ENCODE data around the gene ARRDC2. TPM values are rescaled to one million over a fixed set of nuclear protein-coding genes. Genes with fewer than 3 reads are reported as not detected.

The ARRDC2 gene
- total RNA-seq, 5 donors from 2014 or later (not counting 1 experiment from before 2014, with no cell fraction given), result 163 to 195 (median 188) TPM

DNA sequence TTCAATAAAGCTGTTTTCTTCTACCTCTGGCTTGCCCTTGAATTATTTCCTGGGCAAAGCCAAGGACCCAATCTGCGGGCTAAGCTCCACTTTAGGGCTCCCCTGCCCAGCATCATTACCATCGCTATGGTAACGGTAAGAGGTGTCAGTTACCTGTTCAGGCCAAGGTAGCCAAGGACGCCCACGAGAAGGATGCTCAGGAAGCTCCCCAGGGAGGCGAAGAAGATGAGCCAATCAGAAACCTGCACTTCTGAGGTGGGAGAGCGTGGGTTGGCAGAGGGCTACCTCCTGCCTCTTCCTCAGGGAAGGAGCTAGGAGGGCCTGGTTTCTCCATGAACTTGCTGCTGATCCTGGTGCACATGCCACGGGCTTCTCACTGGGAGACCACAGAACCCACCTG lies 54.1 kb downstream of the ARRDC2 start:
- WGBS (ENCODE audit: insufficient coverage), result 88% methylated on average over 7 of the region's 8 CpGs
- Histone ChIP-seq H3K36me3 (ENCODE audit: control insufficient read depth in 2 of 2, extremely low read depth in 1 of 2, insufficient read depth in 1 of 2, low read length in 1 of 2) (peaks cover 9 to 41% of the 10 kb centered on the region in 2 donors), H3K9me3 (no peaks in the 10 kb centered on the region), H3K27ac (ENCODE audit: low read length) (no peak overlapping the region), H3K4me1 (ENCODE audit: control insufficient read depth in 1 of 2, extremely low read depth in 1 of 2, insufficient read depth in 2 of 2, low read length in 2 of 2) (peaks cover 0 to 18% of the 10 kb centered on the region in 2 experiments), H3K4me3 (ENCODE audit: control insufficient read depth in 1 of 2, extremely low read depth in 1 of 2, low read length in 1 of 2) (no peak overlapping the region), H3K27me3 (replicated peaks in 1 of 2; ENCODE audit: control insufficient read depth in 2 of 2, extremely low read depth in 1 of 2, insufficient read depth in 2 of 2, low read length in 1 of 2) (no peaks in the 10 kb centered on the region)
- ChIA-PET CTCF (no interaction called here), POLR2A (interaction anchor here in 1 of 2 donors (0.5 kb wide), 1 partner anchor 38 kb away, joined by 3 read pairs; no protein-coding TSS in a partner anchor)
- no peak for DNase-seq
- Mint-ChIP-seq H3K27me3 (no peaks in the 10 kb centered on the region), H3K27ac (no peak overlapping the region), H3K36me3 (peaks cover 26% of the 10 kb centered on the region), H3K4me3 (no peak overlapping the region), H3K4me1 (peaks cover 11% of the 10 kb centered on the region in 3 donors), H3K9me3 (no peaks in the 10 kb centered on the region)
- ATAC-seq (replicated peaks in 1 of 4), result no peak

DNA sequence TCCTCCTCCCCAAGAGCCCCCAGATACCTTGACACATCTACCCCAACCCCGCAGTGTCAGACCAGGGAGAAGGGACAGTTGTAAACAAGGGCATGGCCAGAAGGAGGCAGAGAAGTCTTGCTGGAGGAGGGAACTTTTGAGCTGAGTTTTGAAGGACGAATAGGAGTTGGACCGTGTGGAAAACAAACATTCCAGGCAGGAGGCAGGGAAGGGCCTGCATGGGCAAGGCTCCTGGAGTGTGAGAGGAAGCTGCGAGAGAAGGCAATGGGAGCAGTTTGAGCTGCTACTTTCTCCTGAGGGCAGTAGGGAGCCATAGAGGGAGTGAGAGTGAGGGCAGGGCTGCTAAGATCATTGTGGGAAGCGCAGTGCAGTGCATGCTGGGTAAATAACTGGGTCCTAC lies 55.5 kb downstream of the ARRDC2 start:
- Mint-ChIP-seq H3K36me3 (peaks cover 26% of the 10 kb centered on the region), H3K27ac (no peak overlapping the region), H3K4me1 (peaks cover 3 to 4% (median 3%) of the 10 kb centered on the region in 3 donors), H3K9me3 (no peaks in the 10 kb centered on the region), H3K4me3 (no peak overlapping the region), H3K27me3 (no peaks in the 10 kb centered on the region)
- 96% methylated on average over 3 of the region's 5 CpGs for WGBS (ENCODE audit: insufficient coverage)
- ChIA-PET CTCF (no interaction called here), POLR2A (no interaction called here)
- Histone ChIP-seq H3K4me1 (ENCODE audit: control insufficient read depth in 1 of 2, extremely low read depth in 1 of 2, insufficient read depth in 2 of 2, low read length in 2 of 2) (peaks cover 0 to 7% of the 10 kb centered on the region in 2 experiments), H3K4me3 (ENCODE audit: control insufficient read depth in 1 of 2, extremely low read depth in 1 of 2, low read length in 1 of 2) (no peak overlapping the region), H3K36me3 (ENCODE audit: control insufficient read depth in 2 of 2, extremely low read depth in 1 of 2, insufficient read depth in 1 of 2, low read length in 1 of 2) (peaks cover 9 to 44% of the 10 kb centered on the region in 2 donors), H3K9me3 (no peaks in the 10 kb centered on the region), H3K27ac (ENCODE audit: low read length) (no peak overlapping the region), H3K27me3 (replicated peaks in 1 of 2; ENCODE audit: control insufficient read depth in 2 of 2, extremely low read depth in 1 of 2, insufficient read depth in 2 of 2, low read length in 1 of 2) (no peaks in the 10 kb centered on the region)
- peak in 2 of 4 experiments; percentile 30 to 33 for ATAC-seq (replicated peaks in 1 of 4)
- DNase-seq, result peak in 13 of 35 experiments; percentile 12 to 55 (median 20)

Other genes with a start within 250 kb of the ARRDC2 start
- 1 to 10 TPM in 1 of 5 donors, under 1 TPM in 4; 0.12 to 1.2 (median 0.79) TPM for gene B3GNT3, start 213.0 kb upstream of the ARRDC2 start, total RNA-seq
- 1 to 10 TPM; 4.3 to 8.9 (median 5.4) TPM for gene INSL3, start 186.7 kb upstream of the ARRDC2 start, total RNA-seq
- 100 to 1,000 TPM; 120 to 224 (median 127) TPM for gene JAK3, start 160.2 kb upstream of the ARRDC2 start, total RNA-seq
- gene RPL18A, start 148.3 kb upstream of the ARRDC2 start, total RNA-seq, result 1,000 to 10,000 TPM; 3,000 to 4,207 (median 4,048) TPM
- gene SLC5A5, start 136.2 kb upstream of the ARRDC2 start, total RNA-seq, result 1 to 10 TPM; 2.1 to 5.7 (median 3.5) TPM
- gene CCDC124, start 75.2 kb upstream of the ARRDC2 start, total RNA-seq, result 10 to 100 TPM; 24.8 to 51.1 (median 41.5) TPM
- gene KCNN1, start 41.1 kb upstream of the ARRDC2 start, total RNA-seq, result not detected
- 10 to 100 TPM; 26.3 to 45.2 (median 39.3) TPM for gene IL12RB1, start 78.8 kb downstream of the ARRDC2 start, total RNA-seq
- gene MAST3, start 89.6 kb downstream of the ARRDC2 start, total RNA-seq, result 10 to 100 TPM; 42.0 to 60.2 (median 53.2) TPM
- 10 to 100 TPM; 11.8 to 25.5 (median 17.6) TPM for gene PIK3R2, start 145.0 kb downstream of the ARRDC2 start, total RNA-seq
- 10 to 100 TPM in 1 of 5 donors, 1 to 10 TPM in 4; 3.2 to 11.8 (median 5.1) TPM for gene IFI30, start 165.6 kb downstream of the ARRDC2 start, total RNA-seq
- 1 to 10 TPM; 3.8 to 8.2 (median 8.1) TPM for gene MPV17L2, start 185.0 kb downstream of the ARRDC2 start, total RNA-seq
- gene RAB3A, start 195.9 kb downstream of the ARRDC2 start, total RNA-seq, result 1 to 10 TPM; 4.7 to 8.3 (median 5.6) TPM
- gene PDE4C, start 218.3 kb downstream of the ARRDC2 start, total RNA-seq, result not detected

Measured in T-cell (primary cell).